H9 (cell line): ENCODE measurements around the gene MED27. TPM values are rescaled to one million over a fixed set of nuclear protein-coding genes. Genes with fewer than 3 reads are reported as not detected.

Source experiments
- DNase-seq: peaks from one replicate; pipeline ENCODE4 v3.0.0-alpha.2; 2017
- H2AFZ ChIP-seq: one replicate; pipeline ENCODE4 v1.6.1; 2013; ENCODE audit warnings: mild to moderate bottlenecking, low read length, control low read depth, moderate library complexity
- H2AK5ac ChIP-seq: 2 replicates; pipeline ENCODE4 v1.6.1; 2013; ENCODE audit warnings: low read length, control low read depth, mixed read lengths; ENCODE audit not compliant: insufficient read length
- H2BK120ac ChIP-seq: one replicate; pipeline ENCODE4 v1.6.1; 2013; ENCODE audit warnings: low read depth, mild to moderate bottlenecking, low read length, control low read depth, inconsistent platforms; ENCODE audit not compliant: poor library complexity, severe bottlenecking
- H2BK12ac ChIP-seq: 2 replicates; pipeline ENCODE4 v1.6.1; 2013; ENCODE audit warnings: low read length, control low read depth, mixed read lengths, low read depth; ENCODE audit not compliant: insufficient read length
- H2BK15ac ChIP-seq: 2 replicates; pipeline ENCODE4 v1.6.1; 2013; ENCODE audit warnings: low read depth, low read length, control low read depth
- H2BK20ac ChIP-seq: one replicate; pipeline ENCODE4 v1.6.1; 2013; ENCODE audit warnings: low read depth, mild to moderate bottlenecking, low read length, control low read depth, inconsistent platforms; ENCODE audit not compliant: poor library complexity, severe bottlenecking
- H2BK5ac ChIP-seq: 2 replicates; pipeline ENCODE4 v1.6.1; 2013; ENCODE audit warnings: low read length, control low read depth, mixed read lengths; ENCODE audit not compliant: insufficient read length
- H3K14ac ChIP-seq: 2 replicates; pipeline ENCODE4 v1.6.1; 2013; ENCODE audit warnings: low read length, control low read depth; ENCODE audit not compliant: insufficient read depth
- H3K18ac ChIP-seq: 2 replicates; pipeline ENCODE4 v1.6.1; 2013; ENCODE audit warnings: low read depth, mild to moderate bottlenecking, mixed read lengths, low read length, control low read depth; ENCODE audit not compliant: insufficient read length
- H3K23ac ChIP-seq: 2 replicates; pipeline ENCODE4 v1.6.1; 2013; ENCODE audit warnings: low read length, control low read depth, mixed read lengths, low read depth; ENCODE audit not compliant: insufficient read length
- H3K23me2 ChIP-seq: 2 replicates; pipeline ENCODE4 v1.6.1; 2013; ENCODE audit warnings: low read depth, mild to moderate bottlenecking, mixed read lengths, low read length, control low read depth; ENCODE audit not compliant: insufficient read length, poor library complexity, severe bottlenecking
- H3K27ac ChIP-seq: 2 replicates; pipeline ENCODE4 v1.5.1; 2013; ENCODE audit warnings: low read length, control low read depth, mixed read lengths, low read depth; ENCODE audit not compliant: insufficient read length
- H3K27me3 ChIP-seq: 2 replicates; pipeline ENCODE4 v1.6.1; 2013; ENCODE audit warnings: low read length, control low read depth, inconsistent platforms; ENCODE audit not compliant: insufficient read depth
- H3K4ac ChIP-seq: 2 replicates; pipeline ENCODE4 v1.6.1; 2013; ENCODE audit warnings: low read depth, mild to moderate bottlenecking, control low read depth, inconsistent platforms, low read length, moderate library complexity
- H3K4me1 ChIP-seq: 2 replicates; pipeline ENCODE4 v1.6.1; 2013; ENCODE audit warnings: low read length, control low read depth, inconsistent platforms; ENCODE audit not compliant: insufficient read depth
- H3K4me2 ChIP-seq: 2 replicates; pipeline ENCODE4 v1.6.1; 2013; ENCODE audit warnings: low read length, control low read depth, mixed read lengths; ENCODE audit not compliant: insufficient read length, insufficient read depth
- H3K56ac ChIP-seq: 2 replicates; pipeline ENCODE4 v1.6.1; 2013; ENCODE audit warnings: low read depth, mild to moderate bottlenecking, mixed read lengths, low read length, control low read depth; ENCODE audit not compliant: insufficient read length
- H3K79me1 ChIP-seq: 2 replicates; pipeline ENCODE4 v1.6.1; 2013; ENCODE audit warnings: low read depth, mild to moderate bottlenecking, moderate library complexity, low read length, control low read depth, inconsistent platforms; ENCODE audit not compliant: insufficient read depth, poor library complexity, severe bottlenecking
- H3K79me2 ChIP-seq: 2 replicates; pipeline ENCODE4 v1.6.1; 2013; ENCODE audit warnings: low read length, control low read depth, inconsistent platforms; ENCODE audit not compliant: insufficient read depth
- H3K9ac ChIP-seq: 2 replicates; pipeline ENCODE4 v1.6.1; 2013; ENCODE audit warnings: low read length, control low read depth, mixed read lengths; ENCODE audit not compliant: insufficient read length; ENCODE audit errors: extremely low read depth
- H3K9me3 ChIP-seq: one replicate; pipeline ENCODE4 v1.6.1; 2013; ENCODE audit warnings: low read depth, low read length, inconsistent platforms; ENCODE audit not compliant: control insufficient read depth
- H3T11ph ChIP-seq: one replicate; pipeline ENCODE4 v1.6.1; 2013; ENCODE audit warnings: mild to moderate bottlenecking, low read length, control low read depth, inconsistent platforms
- H4K20me1 ChIP-seq: one replicate; pipeline ENCODE4 v1.6.1; 2013; ENCODE audit not compliant: control insufficient read depth, insufficient read length, insufficient read depth
- H4K5ac ChIP-seq: 2 replicates; pipeline ENCODE4 v1.6.1; 2013; ENCODE audit warnings: low read depth, mild to moderate bottlenecking, mixed read lengths, low read length, control low read depth; ENCODE audit not compliant: insufficient read length
- H4K8ac ChIP-seq: replicated peaks from 2 replicates; pipeline ENCODE4 v1.6.1; 2013; ENCODE audit warnings: low read length, control low read depth, mixed read lengths, low read depth; ENCODE audit not compliant: insufficient read length
- H4K91ac ChIP-seq: 2 replicates; pipeline ENCODE4 v1.6.1; 2013; ENCODE audit warnings: low read depth, mild to moderate bottlenecking, moderate library complexity, mixed read lengths, low read length, control low read depth; ENCODE audit not compliant: insufficient read length
- H3K27ac Mint-ChIP-seq, 3 experiments: 2 replicates in 2 of 3; 3 replicates in 1 of 3; pipeline ENCODE4 v1.8.0; 2020 to 2021; ENCODE audit warnings: mixed read lengths in 3 of 3, mild to moderate bottlenecking in 1 of 3, moderate library complexity in 1 of 3
- H3K27me3 Mint-ChIP-seq: 2 replicates; pipeline ENCODE4 v1.8.0; 2021; ENCODE audit warnings: low read depth, mild to moderate bottlenecking, moderate library complexity, mixed read lengths
- H3K36me3 Mint-ChIP-seq, 3 experiments: 2 replicates in 2 of 3; 3 replicates in 1 of 3; pipeline ENCODE4 v1.8.0; 2020 to 2021; ENCODE audit warnings: low read depth in 3 of 3, mixed read lengths in 3 of 3; ENCODE audit not compliant: insufficient read depth in 1 of 3
- H3K4me1 Mint-ChIP-seq, 2 experiments: 2 replicates each; pipeline ENCODE4 v1.8.0; 2020; ENCODE audit warnings: mixed read lengths in 2 of 2
- H3K4me3 Mint-ChIP-seq, 2 experiments: 2 replicates in 1 of 2; 3 replicates in 1 of 2; pipeline ENCODE4 v1.8.0; 2020 to 2021; ENCODE audit warnings: mild to moderate bottlenecking in 2 of 2, mixed read lengths in 2 of 2, moderate library complexity in 1 of 2
- H3K9me3 Mint-ChIP-seq, 2 experiments: 2 replicates in 1 of 2; 3 replicates in 1 of 2; pipeline ENCODE4 v1.8.0; 2020; ENCODE audit warnings: mild to moderate bottlenecking in 2 of 2, mixed read lengths in 2 of 2, moderate library complexity in 1 of 2
- WGBS: extraction: QIAGEN DNeasy Blood & Tissue Kit; methylation state at CpG from one replicate; pipeline ENCODE4 v1.1.7; 2013; ENCODE audit warnings: missing lambda C conversion rate, low lambda C conversion rate, mixed read lengths; ENCODE audit not compliant: insufficient read length; ENCODE audit errors: extremely low coverage; 5-methylcytosine and 5-hydroxymethylcytosine counted together
- total RNA-seq: library from RNA; stranded (reverse); gene quantifications from 2 replicates; pipeline ENCODE4 v1.2.1, GENCODE V29; 2021
- TF ChIP-seq, protein P1 (sequence below): fragments of 200-600 bp; sonication (generic); conservative IDR thresholded peaks from 3 replicates; pipeline ENCODE4 v1.8.0; 2021; ENCODE audit warnings: antibody characterized with exemption, mild to moderate bottlenecking

MED27 gene
- total RNA-seq, 1 experiment from 2014 or later: 33.5 TPM

DNA sequence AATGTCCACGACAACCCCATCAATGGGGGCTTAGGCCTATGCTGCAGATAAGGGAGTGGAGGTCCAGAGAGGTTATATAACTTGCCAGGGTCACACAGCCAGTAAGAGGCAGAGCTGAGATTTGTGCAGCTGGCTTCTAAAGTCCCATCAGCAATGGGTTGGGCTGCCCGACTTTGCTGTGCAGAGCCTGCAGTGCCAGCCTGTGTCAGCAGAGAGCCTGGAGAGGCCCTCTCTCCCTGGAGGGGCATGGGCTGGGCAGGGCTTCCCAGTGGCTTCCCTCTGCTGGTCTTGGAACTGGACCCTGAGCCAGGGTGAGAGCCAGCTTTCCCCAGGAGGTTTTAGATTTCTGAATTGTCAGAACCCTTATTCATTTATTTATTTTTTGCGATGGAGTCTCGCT lies 262.6 kb downstream of the MED27 start:
- H3K27ac Mint-ChIP-seq: no peak overlapping the region; a peak in 1 of 7 replicates
- no peak for DNase-seq
- Histone ChIP-seq H2BK120ac (no peak overlapping the region), H2BK12ac (no peak overlapping the region), H3K23me2 (no peaks in the 10 kb centered on the region), H2BK15ac (no peak overlapping the region), H3K56ac (no peak overlapping the region), H3K27ac (no peak overlapping the region), H2BK20ac (no peak overlapping the region), H3K79me2 (no peaks in the 10 kb centered on the region), H3K4ac (no peak overlapping the region), H3K4me1 (peaks cover 3% of the 10 kb centered on the region; the same call in 1 of the 2 replicates), H3K4me2 (no peak overlapping the region), H2AK5ac (no peak overlapping the region), H3K27me3 (no peaks in the 10 kb centered on the region), H3K79me1 (no peaks in the 10 kb centered on the region), H4K8ac (no peak overlapping the region), H4K20me1 (no peaks in the 10 kb centered on the region), H4K91ac (no peak overlapping the region), H3T11ph (no peak overlapping the region), H2BK5ac (no peak overlapping the region), H4K5ac (no peak overlapping the region), H3K9me3 (no peaks in the 10 kb centered on the region), H3K18ac (no peak overlapping the region), H3K23ac (no peak overlapping the region), H3K9ac (no peak overlapping the region), H3K14ac (no peak overlapping the region), H2AFZ (no peak overlapping the region)
- H3K27me3 Mint-ChIP-seq: peaks cover 5% of the 10 kb centered on the region
- no peaks in the 10 kb centered on the region for H3K9me3 Mint-ChIP-seq
- TF ChIP-seq, protein P1, sequence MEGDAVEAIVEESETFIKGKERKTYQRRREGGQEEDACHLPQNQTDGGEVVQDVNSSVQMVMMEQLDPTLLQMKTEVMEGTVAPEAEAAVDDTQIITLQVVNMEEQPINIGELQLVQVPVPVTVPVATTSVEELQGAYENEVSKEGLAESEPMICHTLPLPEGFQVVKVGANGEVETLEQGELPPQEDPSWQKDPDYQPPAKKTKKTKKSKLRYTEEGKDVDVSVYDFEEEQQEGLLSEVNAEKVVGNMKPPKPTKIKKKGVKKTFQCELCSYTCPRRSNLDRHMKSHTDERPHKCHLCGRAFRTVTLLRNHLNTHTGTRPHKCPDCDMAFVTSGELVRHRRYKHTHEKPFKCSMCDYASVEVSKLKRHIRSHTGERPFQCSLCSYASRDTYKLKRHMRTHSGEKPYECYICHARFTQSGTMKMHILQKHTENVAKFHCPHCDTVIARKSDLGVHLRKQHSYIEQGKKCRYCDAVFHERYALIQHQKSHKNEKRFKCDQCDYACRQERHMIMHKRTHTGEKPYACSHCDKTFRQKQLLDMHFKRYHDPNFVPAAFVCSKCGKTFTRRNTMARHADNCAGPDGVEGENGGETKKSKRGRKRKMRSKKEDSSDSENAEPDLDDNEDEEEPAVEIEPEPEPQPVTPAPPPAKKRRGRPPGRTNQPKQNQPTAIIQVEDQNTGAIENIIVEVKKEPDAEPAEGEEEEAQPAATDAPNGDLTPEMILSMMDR: no peak
- H3K4me3 Mint-ChIP-seq: no peak overlapping the region
- no peaks in the 10 kb centered on the region for H3K36me3 Mint-ChIP-seq
- no CpG with 5 or more reads among the region's 4 CpGs for WGBS
- H3K4me1 Mint-ChIP-seq: peaks cover 16 to 33% of the 10 kb centered on the region in 2 experiments
